ENCODE measurements around the gene KRT17. TPM values are rescaled to one million over a fixed set of nuclear protein-coding genes. Genes with fewer than 3 reads are reported as not detected.

Gene KRT17
- total and polyA plus RNA-seq, 2 donors (not counting 1 experiment from before 2014, with no cell fraction given), result 0.50 to 0.89 TPM

DNA sequence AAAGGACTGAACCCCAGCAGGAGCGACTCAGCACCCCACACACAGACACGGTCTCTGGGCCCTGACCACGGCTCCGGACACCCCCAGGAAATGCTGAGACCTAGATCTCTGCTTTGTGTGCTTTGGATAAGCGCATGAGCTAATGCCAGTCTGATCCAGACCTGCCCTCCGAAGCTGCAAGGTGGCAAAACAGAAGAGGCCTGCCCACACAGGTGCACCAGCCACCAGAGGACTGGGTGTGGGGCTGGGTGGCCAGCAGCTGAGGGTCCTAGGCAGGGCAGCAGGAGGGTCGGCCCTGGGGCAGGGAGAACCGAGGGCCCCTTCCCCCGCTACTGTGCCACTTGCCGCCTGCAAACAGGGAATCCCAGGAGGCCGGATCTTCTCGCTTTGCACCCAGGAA, 33.6 kb upstream of the KRT17 start:
- Histone ChIP-seq H3K27me3 (ENCODE audit: control insufficient read depth, insufficient read depth, low read length) (no peaks in the 10 kb centered on the region), H3K4me3 (replicated peaks in 1 of 4; ENCODE audit: control extremely low read depth in 1 of 4, insufficient read depth in 1 of 4, low read depth in 3 of 4, low read length in 4 of 4) (no peak overlapping the region), H3K9me3 (ENCODE audit: control insufficient read depth, insufficient read depth, low read depth, low read length) (no peaks in the 10 kb centered on the region), H4K20me1 (ENCODE audit: control insufficient read depth, extremely low read depth, insufficient read depth, low read length) (no peaks in the 10 kb centered on the region), H3K79me2 (ENCODE audit: control insufficient read depth, insufficient read depth, low read length) (no peaks in the 10 kb centered on the region), H3K27ac (ENCODE audit: insufficient read depth, low read length) (no peak overlapping the region), H3K9ac (ENCODE audit: insufficient read depth, low read length) (no peak overlapping the region), H3K36me3 (ENCODE audit: control insufficient read depth, insufficient read depth, low read length) (no peaks in the 10 kb centered on the region), H3K4me2 (ENCODE audit: extremely low read depth, insufficient read depth, low read length) (no peak overlapping the region), H3K4me1 (ENCODE audit: control insufficient read depth, extremely low read depth, insufficient read depth, low read length) (no peaks in the 10 kb centered on the region), H2AFZ (ENCODE audit: low read length) (no peak overlapping the region)
- TF ChIP-seq, protein P1, sequence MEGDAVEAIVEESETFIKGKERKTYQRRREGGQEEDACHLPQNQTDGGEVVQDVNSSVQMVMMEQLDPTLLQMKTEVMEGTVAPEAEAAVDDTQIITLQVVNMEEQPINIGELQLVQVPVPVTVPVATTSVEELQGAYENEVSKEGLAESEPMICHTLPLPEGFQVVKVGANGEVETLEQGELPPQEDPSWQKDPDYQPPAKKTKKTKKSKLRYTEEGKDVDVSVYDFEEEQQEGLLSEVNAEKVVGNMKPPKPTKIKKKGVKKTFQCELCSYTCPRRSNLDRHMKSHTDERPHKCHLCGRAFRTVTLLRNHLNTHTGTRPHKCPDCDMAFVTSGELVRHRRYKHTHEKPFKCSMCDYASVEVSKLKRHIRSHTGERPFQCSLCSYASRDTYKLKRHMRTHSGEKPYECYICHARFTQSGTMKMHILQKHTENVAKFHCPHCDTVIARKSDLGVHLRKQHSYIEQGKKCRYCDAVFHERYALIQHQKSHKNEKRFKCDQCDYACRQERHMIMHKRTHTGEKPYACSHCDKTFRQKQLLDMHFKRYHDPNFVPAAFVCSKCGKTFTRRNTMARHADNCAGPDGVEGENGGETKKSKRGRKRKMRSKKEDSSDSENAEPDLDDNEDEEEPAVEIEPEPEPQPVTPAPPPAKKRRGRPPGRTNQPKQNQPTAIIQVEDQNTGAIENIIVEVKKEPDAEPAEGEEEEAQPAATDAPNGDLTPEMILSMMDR (conservative IDR thresholded peaks at IDR 0.05 in 1 of 2, IDR thresholded peaks at IDR 0.05 in 1 of 2; ENCODE audit: low read depth in 1 of 2, low read length in 2 of 2), result no peak
- TF ChIP-seq EZH2 (IDR thresholded peaks at IDR 0.05; ENCODE audit: low read length, missing control alignments), result no peak
- no peak for DNase-seq (ENCODE audit: low read depth in 2 of 2)

DNA sequence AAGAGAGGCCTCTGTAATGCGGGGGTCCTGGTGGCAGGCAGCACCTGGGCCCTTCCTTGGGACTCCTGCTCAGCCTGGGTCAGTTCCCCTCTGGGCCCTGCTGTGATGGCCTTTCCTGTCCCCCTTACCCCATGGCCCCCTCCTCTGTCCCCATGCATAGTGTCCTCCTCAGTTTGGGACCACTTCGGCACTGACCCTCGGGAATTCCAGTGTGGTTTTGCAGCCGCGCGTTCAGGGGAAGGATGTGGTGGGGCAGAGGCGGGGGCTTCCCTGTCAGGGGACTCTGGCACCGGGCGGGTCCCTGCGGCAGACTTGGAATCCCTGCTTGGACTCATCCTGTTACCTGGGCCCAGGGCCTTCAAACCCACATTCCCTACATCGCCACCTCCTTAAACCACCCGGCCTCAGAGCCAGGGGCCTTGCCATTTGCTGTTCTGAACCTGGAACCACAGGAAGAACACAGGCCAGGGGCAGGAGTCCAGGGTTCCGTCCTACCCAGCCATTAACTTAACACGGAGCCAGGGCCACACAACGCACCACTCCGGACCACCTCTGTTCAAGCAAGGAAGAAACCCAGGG, 32.9 kb upstream of the KRT17 start:
- H2AFZ ChIP-seq (ENCODE audit: low read length), result no peak overlapping the region
- H3K4me3 ChIP-seq (replicated peaks in 1 of 4; ENCODE audit: control extremely low read depth in 1 of 4, insufficient read depth in 1 of 4, low read depth in 3 of 4, low read length in 4 of 4), result no peak overlapping the region
- TF ChIP-seq, protein P1 (conservative IDR thresholded peaks at IDR 0.05 in 1 of 2, IDR thresholded peaks at IDR 0.05 in 1 of 2; ENCODE audit: low read depth in 1 of 2, low read length in 2 of 2), result no peak
- TF ChIP-seq EZH2 (IDR thresholded peaks at IDR 0.05; ENCODE audit: low read length, missing control alignments), result no peak
- no peaks in the 10 kb centered on the region for H3K4me1 ChIP-seq (ENCODE audit: control insufficient read depth, extremely low read depth, insufficient read depth, low read length)
- no peaks in the 10 kb centered on the region for H3K79me2 ChIP-seq (ENCODE audit: control insufficient read depth, insufficient read depth, low read length)
- DNase-seq (ENCODE audit: low read depth in 2 of 2), result no peak
- H3K9me3 ChIP-seq (ENCODE audit: control insufficient read depth, insufficient read depth, low read depth, low read length), result no peaks in the 10 kb centered on the region
- no peak overlapping the region for H3K27ac ChIP-seq (ENCODE audit: insufficient read depth, low read length)
- no peaks in the 10 kb centered on the region for H4K20me1 ChIP-seq (ENCODE audit: control insufficient read depth, extremely low read depth, insufficient read depth, low read length)
- no peak overlapping the region for H3K9ac ChIP-seq (ENCODE audit: insufficient read depth, low read length)
- no peak overlapping the region for H3K4me2 ChIP-seq (ENCODE audit: extremely low read depth, insufficient read depth, low read length)
- H3K27me3 ChIP-seq (ENCODE audit: control insufficient read depth, insufficient read depth, low read length), result no peaks in the 10 kb centered on the region
- no peaks in the 10 kb centered on the region for H3K36me3 ChIP-seq (ENCODE audit: control insufficient read depth, insufficient read depth, low read length)

DNA sequence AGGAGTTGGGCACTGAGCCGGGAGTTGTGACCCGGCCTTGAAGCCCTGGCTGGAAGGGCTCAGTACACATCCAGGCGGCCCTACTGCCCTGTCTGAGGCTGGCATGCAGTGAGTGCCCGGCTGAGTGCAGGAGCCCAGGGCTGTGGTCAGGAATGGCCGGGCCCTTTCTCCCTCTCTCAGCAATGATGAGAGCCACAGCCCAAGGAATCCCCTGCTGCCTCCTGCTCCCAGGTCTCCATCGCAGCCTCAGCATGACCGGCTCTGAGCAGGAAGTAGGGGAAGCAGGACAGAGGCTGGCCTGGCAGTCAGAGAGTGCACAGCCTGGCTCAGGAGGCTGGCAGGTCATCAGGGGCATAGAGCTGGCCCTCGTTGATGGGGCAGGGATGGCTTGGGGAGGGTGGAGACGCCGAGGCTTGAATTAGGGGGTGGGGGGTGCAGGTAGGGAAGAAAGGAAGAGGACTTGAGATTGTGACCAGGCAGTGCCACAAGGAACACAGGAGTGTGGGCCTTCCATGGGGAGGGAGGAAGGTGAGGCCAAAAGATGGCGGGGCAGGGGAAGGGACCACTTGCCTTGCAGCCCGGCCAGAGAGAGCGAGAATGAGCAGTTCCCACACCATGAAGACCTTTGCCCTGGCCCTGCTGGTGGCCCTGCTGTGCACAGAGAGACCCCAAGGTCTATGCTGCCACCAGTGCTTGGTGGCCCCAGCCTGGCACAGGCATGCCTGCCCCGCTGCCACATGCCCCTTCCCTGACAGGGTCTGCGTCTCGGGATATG, 32.1 kb upstream of the KRT17 start:
- no peaks in the 10 kb centered on the region for H3K36me3 ChIP-seq (ENCODE audit: control insufficient read depth, insufficient read depth, low read length)
- H3K79me2 ChIP-seq (ENCODE audit: control insufficient read depth, insufficient read depth, low read length), result no peaks in the 10 kb centered on the region
- H3K4me3 ChIP-seq (replicated peaks in 1 of 4; ENCODE audit: control extremely low read depth in 1 of 4, insufficient read depth in 1 of 4, low read depth in 3 of 4, low read length in 4 of 4), result no peak overlapping the region
- no peak for DNase-seq (ENCODE audit: low read depth in 2 of 2)
- H2AFZ ChIP-seq (ENCODE audit: low read length), result no peak overlapping the region
- no peaks in the 10 kb centered on the region for H3K9me3 ChIP-seq (ENCODE audit: control insufficient read depth, insufficient read depth, low read depth, low read length)
- H3K4me1 ChIP-seq (ENCODE audit: control insufficient read depth, extremely low read depth, insufficient read depth, low read length), result no peaks in the 10 kb centered on the region
- TF ChIP-seq, protein P1 (conservative IDR thresholded peaks at IDR 0.05 in 1 of 2, IDR thresholded peaks at IDR 0.05 in 1 of 2; ENCODE audit: low read depth in 1 of 2, low read length in 2 of 2), result no peak
- TF ChIP-seq EZH2 (IDR thresholded peaks at IDR 0.05; ENCODE audit: low read length, missing control alignments), result no peak
- no peak overlapping the region for H3K4me2 ChIP-seq (ENCODE audit: extremely low read depth, insufficient read depth, low read length)
- H4K20me1 ChIP-seq (ENCODE audit: control insufficient read depth, extremely low read depth, insufficient read depth, low read length), result no peaks in the 10 kb centered on the region
- H3K9ac ChIP-seq (ENCODE audit: insufficient read depth, low read length), result no peak overlapping the region
- no peaks in the 10 kb centered on the region for H3K27me3 ChIP-seq (ENCODE audit: control insufficient read depth, insufficient read depth, low read length)
- no peak overlapping the region for H3K27ac ChIP-seq (ENCODE audit: insufficient read depth, low read length)
